Ascending aorta (tissue), 2 donors: Measurements from ENCODE around the gene CSK. TPM values are rescaled to one million over a fixed set of nuclear protein-coding genes. Genes with fewer than 3 reads are reported as not detected.

Source experiments
- DNase-seq, 2 donors: peaks; one replicate each; pipeline ENCODE4 v3.0.0-alpha.2; 2019; ENCODE audit warnings: low spot score in 2 of 2
- H3K27ac ChIP-seq, 2 donors: fragments of 200-600 bp; sonication (generic); one replicate each; pipeline ENCODE4 v1.5.1; 2016 to 2017; ENCODE audit warnings: mild to moderate bottlenecking in 1 of 2
- H3K27me3 ChIP-seq: fragments of 200-600 bp; sonication (generic); one replicate; pipeline ENCODE4 v1.5.1; 2017
- H3K36me3 ChIP-seq, 2 donors: fragments of 200-600 bp; sonication (generic); one replicate each; pipeline ENCODE4 v1.5.1; 2016
- H3K4me1 ChIP-seq, 2 donors: fragments of 200-600 bp; sonication (generic); one replicate each; pipeline ENCODE4 v1.5.1; 2016 to 2017; ENCODE audit warnings: mild to moderate bottlenecking in 1 of 2
- H3K4me3 ChIP-seq, 2 donors: fragments of 200-600 bp; sonication (generic); one replicate each; pipeline ENCODE4 v1.5.1; 2016 to 2017; ENCODE audit warnings: mild to moderate bottlenecking in 1 of 2
- H3K9me3 ChIP-seq, 2 donors: fragments of 200-600 bp; sonication (generic); one replicate each; pipeline ENCODE4 v1.5.1; 2016
- intact Hi-C: fragments of 100-400 bp; cut with DNase I; formaldehyde crosslinking; loops from one replicate; pipeline ENCODE4 v1.15.1; 2023
- total RNA-seq: library from RNA; depleted of rRNA; stranded (reverse); fragments of >200 nt; gene quantifications from one replicate; pipeline ENCODE4 v1.1.0, GENCODE V29; 2016
- TF ChIP-seq, protein P1 (sequence below), 3 experiments: fragments of 200-600 bp in 2 of 3; fragments of 450-650 bp in 1 of 3; sonication (generic) in 2 of 3; IDR thresholded peaks; one replicate each; pipeline ENCODE4 v1.5.1; 2016 to 2019; ENCODE audit warnings: antibody characterized with exemption in 3 of 3, mild to moderate bottlenecking in 1 of 3, moderate library complexity in 1 of 3

The CSK gene
- total RNA-seq, 1 donor from 2014 or later: 31.0 TPM

DNA sequence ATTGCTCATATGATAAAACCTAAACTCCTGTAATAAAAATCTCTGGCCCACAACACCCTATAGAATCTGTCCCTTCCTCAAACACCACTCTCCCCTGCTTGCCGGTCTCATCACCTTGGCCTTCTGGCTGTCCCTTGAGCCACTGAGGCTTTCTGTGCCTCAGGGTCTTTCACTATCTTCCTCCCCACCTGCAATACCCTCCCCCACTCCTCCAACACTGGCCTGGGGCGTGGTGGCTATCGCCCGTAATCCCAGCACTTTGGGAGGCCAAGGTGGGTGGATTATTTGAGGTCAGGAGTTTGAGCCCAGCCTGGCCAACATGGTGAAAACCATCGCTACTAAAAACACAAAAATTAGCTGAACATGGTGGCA, 3.3 kb upstream of the CSK start:
- intact Hi-C loops: no loop called here
- DNase-seq: no peak
- Histone ChIP-seq H3K27ac (no peak overlapping the region), H3K4me1 (peaks cover 13 to 17% of the 10 kb centered on the region in 2 donors), H3K9me3 (no peaks in the 10 kb centered on the region), H3K27me3 (no peaks in the 10 kb centered on the region), H3K4me3 (no peak overlapping the region), H3K36me3 (no peaks in the 10 kb centered on the region)
- TF ChIP-seq, protein P1, sequence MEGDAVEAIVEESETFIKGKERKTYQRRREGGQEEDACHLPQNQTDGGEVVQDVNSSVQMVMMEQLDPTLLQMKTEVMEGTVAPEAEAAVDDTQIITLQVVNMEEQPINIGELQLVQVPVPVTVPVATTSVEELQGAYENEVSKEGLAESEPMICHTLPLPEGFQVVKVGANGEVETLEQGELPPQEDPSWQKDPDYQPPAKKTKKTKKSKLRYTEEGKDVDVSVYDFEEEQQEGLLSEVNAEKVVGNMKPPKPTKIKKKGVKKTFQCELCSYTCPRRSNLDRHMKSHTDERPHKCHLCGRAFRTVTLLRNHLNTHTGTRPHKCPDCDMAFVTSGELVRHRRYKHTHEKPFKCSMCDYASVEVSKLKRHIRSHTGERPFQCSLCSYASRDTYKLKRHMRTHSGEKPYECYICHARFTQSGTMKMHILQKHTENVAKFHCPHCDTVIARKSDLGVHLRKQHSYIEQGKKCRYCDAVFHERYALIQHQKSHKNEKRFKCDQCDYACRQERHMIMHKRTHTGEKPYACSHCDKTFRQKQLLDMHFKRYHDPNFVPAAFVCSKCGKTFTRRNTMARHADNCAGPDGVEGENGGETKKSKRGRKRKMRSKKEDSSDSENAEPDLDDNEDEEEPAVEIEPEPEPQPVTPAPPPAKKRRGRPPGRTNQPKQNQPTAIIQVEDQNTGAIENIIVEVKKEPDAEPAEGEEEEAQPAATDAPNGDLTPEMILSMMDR (IDR thresholded peaks at IDR 0.05): no peak

DNA sequence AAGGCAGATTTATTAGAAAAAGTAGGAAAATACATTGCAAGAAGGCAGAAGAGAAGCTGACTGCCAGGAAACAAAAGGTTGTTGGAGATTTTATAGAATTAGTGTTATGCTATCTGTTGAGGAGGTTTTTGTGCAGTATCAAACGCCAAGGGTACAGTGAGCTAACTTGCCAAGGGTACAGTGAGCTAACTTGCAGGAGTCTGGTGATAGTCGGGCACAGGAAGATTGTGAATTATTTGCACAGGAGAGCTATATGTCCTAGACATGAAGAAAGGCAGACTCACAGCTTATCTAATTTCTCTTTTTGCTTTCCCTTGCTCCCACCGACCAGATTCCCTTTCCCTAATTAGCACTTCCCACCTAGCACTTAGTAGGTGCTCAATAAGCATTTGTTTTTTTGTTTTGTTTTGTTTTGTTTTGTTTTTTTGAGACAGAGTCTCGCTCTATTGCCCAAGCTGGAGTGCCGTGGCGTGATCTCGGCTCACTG, 2.7 kb upstream of the CSK start:
- TF ChIP-seq, protein P1 (IDR thresholded peaks at IDR 0.05): no peak
- H3K4me3 ChIP-seq: no peak overlapping the region
- no peak for DNase-seq
- H3K27ac ChIP-seq: no peak overlapping the region
- H3K27me3 ChIP-seq: no peaks in the 10 kb centered on the region
- peaks cover 16 to 23% of the 10 kb centered on the region in 2 donors for H3K4me1 ChIP-seq
- H3K36me3 ChIP-seq: no peaks in the 10 kb centered on the region
- H3K9me3 ChIP-seq: no peaks in the 10 kb centered on the region
- intact Hi-C loops: no loop called here

DNA sequence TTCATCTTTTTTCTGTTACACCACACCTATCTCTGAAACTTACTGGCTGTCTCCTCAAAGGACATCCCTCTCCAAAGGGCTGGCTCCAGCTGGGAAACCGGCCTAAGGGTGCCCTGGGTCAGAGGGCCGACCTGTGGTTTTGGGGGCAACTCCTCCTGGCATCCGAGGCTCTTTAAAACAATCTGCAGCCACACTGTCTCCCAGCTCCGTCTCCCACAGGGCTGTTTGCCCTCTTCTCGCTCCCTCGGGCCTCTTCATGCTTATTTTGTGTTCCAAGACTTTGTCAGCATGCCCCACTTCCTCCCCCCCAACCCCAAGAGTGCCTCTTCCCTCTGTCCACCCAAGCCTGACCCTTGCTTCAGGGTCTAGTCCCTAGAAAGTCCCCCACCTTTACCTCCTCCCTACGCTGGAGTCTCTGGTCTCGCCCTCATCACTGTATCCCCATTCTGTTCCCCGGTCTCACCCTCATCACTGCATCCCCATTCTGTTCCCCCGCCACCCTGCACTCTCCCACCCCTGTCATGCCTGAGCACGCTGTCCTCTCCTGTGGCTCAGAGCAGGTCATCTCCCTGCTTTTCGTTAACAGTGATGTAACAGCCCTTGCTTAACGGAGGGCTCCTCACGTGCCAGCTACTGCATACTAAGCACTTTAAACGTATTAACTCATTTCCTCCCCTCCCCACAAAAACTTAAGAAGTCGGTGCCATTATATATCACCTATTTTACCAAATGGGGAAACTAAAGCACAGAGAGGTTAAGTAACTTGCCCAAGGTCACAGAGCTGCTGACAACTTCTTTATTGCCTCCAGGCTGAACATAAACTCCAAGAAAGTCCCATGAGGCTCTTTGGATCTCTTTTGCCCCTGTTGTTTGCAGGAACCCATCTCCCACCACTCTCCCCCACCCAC, 1.1 kb upstream of the CSK start:
- no peak for DNase-seq
- intact Hi-C loops: loop anchor here (5.0 kb wide), 2 partner anchors 157 to 238 kb away; partner anchors contain the start of genes ARID3B and COX5A
- Histone ChIP-seq H3K4me3 (peak overlapping the region; percentile 89 to 95), H3K9me3 (no peaks in the 10 kb centered on the region), H3K27ac (no peak overlapping the region), H3K27me3 (no peaks in the 10 kb centered on the region), H3K4me1 (peaks cover 19 to 33% of the 10 kb centered on the region in 2 donors), H3K36me3 (no peaks in the 10 kb centered on the region)
- TF ChIP-seq, protein P1 (IDR thresholded peaks at IDR 0.05): no peak

DNA sequence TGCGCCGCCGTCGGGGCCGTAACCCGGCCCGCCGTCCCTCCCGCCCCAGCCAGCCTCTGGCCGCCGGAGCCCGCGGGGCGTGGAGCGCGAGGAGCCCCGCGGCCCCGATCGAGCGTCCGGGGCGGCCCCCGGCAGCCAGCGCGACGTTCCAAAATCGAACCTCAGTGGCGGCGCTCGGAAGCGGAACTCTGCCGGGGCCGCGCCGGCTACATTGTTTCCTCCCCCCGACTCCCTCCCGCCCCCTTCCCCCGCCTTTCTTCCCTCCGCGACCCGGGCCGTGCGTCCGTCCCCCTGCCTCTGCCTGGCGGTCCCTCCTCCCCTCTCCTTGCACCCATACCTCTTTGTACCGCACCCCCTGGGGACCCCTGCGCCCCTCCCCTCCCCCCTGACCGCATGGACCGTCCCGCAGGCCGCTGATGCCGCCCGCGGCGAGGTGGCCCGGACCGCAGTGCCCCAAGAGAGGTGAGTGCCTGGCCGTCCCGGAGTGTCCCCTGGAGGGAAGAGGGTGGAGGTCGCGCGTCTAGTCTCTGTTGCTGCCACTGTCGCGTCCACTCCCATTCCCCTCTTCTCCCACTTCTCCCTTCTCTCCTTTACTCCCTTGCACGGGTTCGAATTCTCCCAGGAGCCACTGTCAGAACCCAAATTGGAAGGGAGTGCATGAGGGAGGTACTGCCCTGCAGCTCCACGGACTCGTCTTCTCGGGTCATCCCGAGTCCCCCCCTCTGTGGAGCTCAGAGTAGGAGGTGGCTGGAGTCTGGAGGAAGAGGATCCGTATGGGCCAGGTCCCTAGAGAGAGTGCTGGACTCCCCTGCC, 585 bp downstream of the CSK start:
- Histone ChIP-seq H3K4me1 (peaks cover 27 to 48% of the 10 kb centered on the region in 2 donors), H3K36me3 (no peaks in the 10 kb centered on the region), H3K27me3 (no peaks in the 10 kb centered on the region), H3K27ac (peak overlapping the region; percentile 76 to 78), H3K4me3 (peak overlapping the region; percentile 89 to 95), H3K9me3 (no peaks in the 10 kb centered on the region)
- DNase-seq: no peak
- intact Hi-C loops: loop anchor here (1.0 to 5.0 kb wide), 4 partner anchors 18 to 240 kb away; partner anchors contain the start of genes ARID3B and COX5A
- TF ChIP-seq, protein P1 (IDR thresholded peaks at IDR 0.05): no peak

DNA sequence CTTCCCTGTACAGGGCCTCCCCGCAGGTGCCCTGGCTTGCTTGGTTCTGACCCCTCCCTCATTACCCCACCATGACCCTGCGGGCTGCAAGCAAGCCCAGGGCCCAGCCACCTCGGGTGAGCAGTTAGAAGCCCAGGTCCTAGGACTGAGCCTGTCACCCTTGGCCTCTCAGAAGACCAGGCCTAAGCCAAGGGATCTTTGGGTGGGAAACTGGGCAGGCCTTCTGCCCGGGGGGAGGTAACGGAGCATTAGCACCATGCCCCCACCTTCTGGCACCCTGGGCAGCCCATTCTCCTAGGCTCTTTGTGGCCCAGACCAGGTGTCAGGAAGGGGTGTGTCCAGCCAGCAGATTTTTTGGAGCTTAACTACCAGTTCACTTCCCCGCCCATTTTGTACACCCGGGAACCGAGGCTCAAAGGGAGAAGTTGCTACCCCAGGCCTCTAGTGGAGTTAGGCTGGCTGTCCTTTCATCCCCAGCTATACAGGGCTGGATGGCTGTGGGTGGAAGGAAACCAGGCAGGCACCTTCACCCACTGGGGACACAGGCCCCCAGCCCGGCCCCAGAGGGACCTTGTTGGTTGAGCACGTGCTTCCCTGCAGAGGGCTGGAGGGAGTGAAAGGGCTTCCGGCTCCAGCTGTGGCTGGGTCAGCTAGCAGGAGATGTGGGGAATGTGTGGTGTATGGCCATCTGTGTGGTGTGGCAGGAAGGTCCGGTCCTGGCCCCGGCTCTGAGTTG, 1.4 kb downstream of the CSK start:
- Histone ChIP-seq H3K4me1 (peaks cover 27 to 53% of the 10 kb centered on the region in 2 donors), H3K4me3 (peak overlapping the region; percentile 89 to 95), H3K27me3 (no peaks in the 10 kb centered on the region), H3K27ac (peak overlapping the region; percentile 76 to 78), H3K9me3 (no peaks in the 10 kb centered on the region), H3K36me3 (no peaks in the 10 kb centered on the region)
- intact Hi-C loops: loop anchor here (5.0 kb wide), 2 partner anchors 154 to 241 kb away; partner anchors contain the start of genes ARID3B and COX5A
- TF ChIP-seq, protein P1 (IDR thresholded peaks at IDR 0.05): no peak
- DNase-seq: no peak
